ENCODE measurements around the gene ITPRIPL2. TPM values are rescaled to one million over a fixed set of nuclear protein-coding genes. Genes with fewer than 3 reads are reported as not detected.

Gene ITPRIPL2
- total and polyA plus RNA-seq, 2 of the 13 experiments (the other 11 are each of a cell fraction or from before 2014, with no cell fraction given): 5.9 to 12.6 TPM

- no peak for TF ChIP-seq ZNF121 (CRISPR knock-in tag; IDR thresholded peaks at IDR 0.05)
- TF ChIP-seq MEIS1 (CRISPR knock-in tag; IDR thresholded peaks at IDR 0.05; ENCODE audit: borderline replicate concordance): no peak
- TF ChIP-seq PITX1 (CRISPR knock-in tag; IDR thresholded peaks at IDR 0.05): peak; percentile 64
- peak; percentile 36 for TF ChIP-seq TEAD3 (CRISPR knock-in tag; optimal IDR thresholded peaks at IDR 0.05; ENCODE audit: borderline replicate concordance)
- TF ChIP-seq TCF7 (IDR thresholded peaks at IDR 0.05; ENCODE audit: low read depth): no peak
- no peak for TF ChIP-seq JDP2 (CRISPR knock-in tag; IDR thresholded peaks at IDR 0.05; ENCODE audit: borderline replicate concordance)
- TF ChIP-seq ZBTB44 (CRISPR knock-in tag; IDR thresholded peaks at IDR 0.05): peak; percentile 26; the same call in 1 of the 2 replicates
- TF ChIP-seq CREB3 (CRISPR knock-in tag; IDR thresholded peaks at IDR 0.05): no peak
- no peak for TF ChIP-seq SAFB2 (CRISPR knock-in tag; IDR thresholded peaks at IDR 0.05; ENCODE audit: borderline replicate concordance, low read depth)
- no peak for TF ChIP-seq REST (IDR thresholded peaks at IDR 0.05; ENCODE audit: borderline replicate concordance in 1 of 2, low read depth in 1 of 2, low read length in 2 of 2)
- TF ChIP-seq ZNF274 (CRISPR knock-in tag; IDR thresholded peaks at IDR 0.05): no peak; the same call in none of the 2 replicates
- no peak for TF ChIP-seq ZSCAN29 (CRISPR knock-in tag; conservative IDR thresholded peaks at IDR 0.05)
- TF ChIP-seq NRL (CRISPR knock-in tag; IDR thresholded peaks at IDR 0.05; ENCODE audit: borderline replicate concordance): peak; percentile 79
- no peak for TF ChIP-seq ZNF230 (CRISPR knock-in tag; IDR thresholded peaks at IDR 0.05)
- TF ChIP-seq FOXM1 (CRISPR knock-in tag; IDR thresholded peaks at IDR 0.05): no peak
- peak; percentile 4; the same call in 1 of the 2 replicates for TF ChIP-seq ZNF446 (CRISPR knock-in tag; IDR thresholded peaks at IDR 0.05)
- no peak for TF ChIP-seq YEATS4 (CRISPR knock-in tag; IDR thresholded peaks at IDR 0.05; ENCODE audit: borderline replicate concordance)
- no peak for TF ChIP-seq ELF3 (CRISPR knock-in tag; IDR thresholded peaks at IDR 0.05)
- no peak for TF ChIP-seq ATF1 (CRISPR knock-in tag; IDR thresholded peaks at IDR 0.05)
- no peak for TF ChIP-seq FOSL2 (CRISPR knock-in tag; IDR thresholded peaks at IDR 0.05)
- TF ChIP-seq ZNF260 (CRISPR knock-in tag; IDR thresholded peaks at IDR 0.05; ENCODE audit: borderline replicate concordance, low read depth): no peak
- no peak for TF ChIP-seq ZNF12 (CRISPR knock-in tag; IDR thresholded peaks at IDR 0.05)
- no peak for TF ChIP-seq PAWR (CRISPR knock-in tag; IDR thresholded peaks at IDR 0.05; ENCODE audit: borderline replicate concordance)
- TF ChIP-seq ZNF296 (CRISPR knock-in tag; conservative IDR thresholded peaks at IDR 0.05): 0 out of 2 replicates have a peak, but pooled peaks have one; percentile 52
- TF ChIP-seq ZNF773 (CRISPR knock-in tag; IDR thresholded peaks at IDR 0.05; ENCODE audit: borderline replicate concordance): 0 out of 2 replicates have a peak, but pooled peaks have one; percentile 61
Observed at GRCh38 chr16:19114359-19115147, 789 bp downstream of the ITPRIPL2 start (continued).

Data from HepG2 (cell line).